Lower leg skin (tissue), 4 donors: Measurements from ENCODE around the gene TULP3. TPM values are rescaled to one million over a fixed set of nuclear protein-coding genes. Genes with fewer than 3 reads are reported as not detected.

Experiments
- DNase-seq, 2 donors: peaks; one replicate each; pipeline ENCODE4 v3.0.0-alpha.2; 2019; ENCODE audit warnings: low spot score in 2 of 2
- H3K4me3 ChIP-seq: fragments of 200-600 bp; sonication (generic); 2 replicates; pipeline ENCODE4 v1.5.1; 2017; ENCODE audit warnings: mild to moderate bottlenecking, low read depth; ENCODE audit not compliant: poor library complexity, severe bottlenecking
- CTCF ChIP-seq, 3 donors: fragments of 450-650 bp; IDR thresholded peaks; one replicate each; pipeline ENCODE4 v1.5.1; 2016; ENCODE audit warnings: antibody characterized with exemption in 3 of 3, mild to moderate bottlenecking in 3 of 3, moderate library complexity in 2 of 3
- POLR2A ChIP-seq, 2 donors: fragments of 450-650 bp; IDR thresholded peaks; one replicate each; pipeline ENCODE4 v1.6.1; 2016 to 2017; ENCODE audit warnings: antibody characterized with exemption in 2 of 2, mild to moderate bottlenecking in 1 of 2, moderate library complexity in 1 of 2
- WGBS, 2 donors: methylation state at CpG; one replicate each; pipeline ENCODE4 v1.1.5; 2018; 5-methylcytosine and 5-hydroxymethylcytosine counted together
- intact Hi-C: fragments of 100-400 bp; cut with DNase I; formaldehyde crosslinking; loops from one replicate; pipeline ENCODE4 v1.15.0; 2023; ENCODE audit warnings: low total_unique reads
- total RNA-seq, 4 donors: library from RNA; depleted of rRNA; stranded (reverse); fragments of >200 nt; gene quantifications; one replicate each; pipeline ENCODE4 v1.1.0, GENCODE V29; 2016

Gene TULP3
- total RNA-seq = 10 to 100 TPM; 22.8 to 37.3 (median 27.5) TPM

- H3K4me3 ChIP-seq = peak within 1 kb of the TSS; percentile 84
- peak in 1 of 3 donors; percentile 8 for TF ChIP-seq CTCF (IDR thresholded peaks at IDR 0.05)
- peak in 1 of 2 donors; percentile 74 for TF ChIP-seq POLR2A (IDR thresholded peaks at IDR 0.05)
- DNase-seq = peak; percentile 98 to 100
- intact Hi-C loops = no loop called here
- WGBS, 2 donors = 1% methylated on average over 39 to 65 of the region's 83 CpGs
Measured at GRCh38 chr12:2890388-2891239, at the start of gene TULP3. Gene TULP3 (plus strand): TSS chr12:2890891. CDS start chr12:2890948, 57 bp downstream.

DNA sequence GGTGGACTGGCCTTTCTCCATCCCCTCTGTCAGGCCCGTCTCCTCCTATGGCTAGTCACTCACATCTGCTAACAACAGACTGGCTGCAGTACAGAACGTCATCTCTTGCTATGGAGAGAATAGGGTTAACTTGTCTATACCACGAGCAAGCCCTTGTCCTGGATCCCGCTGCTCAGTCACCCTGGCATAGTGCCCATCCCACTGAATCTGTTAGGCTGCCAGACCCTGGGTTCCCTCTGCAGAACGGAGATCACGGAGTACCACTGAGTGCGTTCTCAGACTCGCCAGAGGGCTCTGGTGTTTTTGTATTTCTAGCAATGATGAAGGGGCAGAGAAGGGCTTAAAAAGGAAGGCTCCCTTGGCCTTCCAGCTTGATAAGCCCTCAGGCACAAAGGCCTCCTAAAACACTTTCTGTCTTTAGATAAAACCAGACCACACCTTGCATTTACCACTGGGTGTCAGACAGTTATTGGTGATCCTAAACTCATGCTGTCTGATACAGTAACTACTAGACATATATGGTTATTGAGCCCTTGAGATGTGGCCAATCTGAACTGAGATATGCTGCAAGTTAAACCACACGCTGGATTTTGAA is 49.5 kb upstream of the TULP3 start:
- WGBS, 2 donors = 58 to 71% methylated on average over 9 of the region's 9 CpGs
- H3K4me3 ChIP-seq = no peak overlapping the region
- DNase-seq = no peak
- intact Hi-C loops = no loop called here
- TF ChIP-seq CTCF (IDR thresholded peaks at IDR 0.05) = no peak
- no peak for TF ChIP-seq POLR2A (IDR thresholded peaks at IDR 0.05)

DNA sequence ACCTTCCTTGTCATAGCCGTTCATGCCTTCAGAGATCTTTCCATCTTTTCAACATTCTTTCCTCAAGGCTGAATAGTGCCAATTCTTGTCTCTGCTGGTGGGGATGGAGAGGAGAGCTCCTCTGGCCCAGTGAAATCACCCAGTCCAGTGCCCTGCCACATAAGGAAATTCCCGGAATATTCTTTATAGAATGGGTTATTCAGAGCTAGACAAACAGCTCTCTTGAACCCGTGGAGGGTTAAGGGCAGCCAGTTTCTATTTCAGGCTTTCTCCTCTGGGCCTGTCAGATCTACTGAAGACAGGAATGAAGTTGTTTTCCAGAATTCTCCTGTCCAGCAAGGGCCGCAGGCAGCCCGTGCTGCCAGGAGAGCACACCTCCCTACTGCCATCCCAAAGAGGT is 47.7 kb upstream of the TULP3 start:
- WGBS, 2 donors = 79 to 81% methylated on average over 5 of the region's 5 CpGs
- DNase-seq = no peak
- H3K4me3 ChIP-seq = no peak overlapping the region
- intact Hi-C loops = no loop called here
- no peak for TF ChIP-seq POLR2A (IDR thresholded peaks at IDR 0.05)
- no peak for TF ChIP-seq CTCF (IDR thresholded peaks at IDR 0.05)

GRCh38 chr12:2844786-2845185 is 45.9 kb upstream of the TULP3 start:
- WGBS, 2 donors = 81 to 83% methylated on average over 9 of the region's 9 CpGs
- TF ChIP-seq POLR2A (IDR thresholded peaks at IDR 0.05) (no peak), CTCF (IDR thresholded peaks at IDR 0.05) (no peak)
- no peak overlapping the region for H3K4me3 ChIP-seq
- intact Hi-C loops = no loop called here
- DNase-seq = no peak

- no peak for DNase-seq
- intact Hi-C loops = no loop called here
- WGBS, 2 donors = 40 to 56% methylated on average over 6 of the region's 6 CpGs
- no peak overlapping the region for H3K4me3 ChIP-seq
- TF ChIP-seq POLR2A (IDR thresholded peaks at IDR 0.05) (no peak), CTCF (IDR thresholded peaks at IDR 0.05) (no peak)
Measured at GRCh38 chr12:2845280-2845679, 45.4 kb upstream of the TULP3 start.
